Measurements from ENCODE around the gene ZNF333.
"Not testable (repeated sequence)": the region's sequence is repeated elsewhere in the genome, so short reads cannot be mapped to it uniquely, and the experiment has no call there.

Gene ZNF333

DNA sequence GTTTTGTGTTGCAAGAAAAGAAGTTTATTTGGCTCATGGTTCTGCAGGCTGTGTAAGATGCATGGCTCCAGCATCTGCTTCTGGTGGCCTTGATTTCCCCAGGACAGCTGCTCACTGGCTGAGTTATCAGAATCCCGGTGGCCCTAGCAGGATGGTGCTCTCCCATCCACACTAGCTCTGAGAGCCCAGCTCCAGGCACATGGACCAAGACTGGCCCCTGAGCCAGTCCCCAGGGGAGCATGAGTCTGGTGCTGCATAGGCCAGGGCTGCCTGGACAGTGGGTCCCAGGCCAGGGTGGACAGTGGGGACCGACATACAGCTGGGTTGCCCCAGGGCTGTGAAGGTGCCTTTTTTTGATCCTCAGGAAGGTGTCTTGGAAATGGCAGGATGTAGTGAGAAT lies 78.2 kb downstream of the ZNF333 start:
- DNase-seq (ENCODE audit: low read depth) = no peak

GRCh38 chr19:14769201-14769600 lies 79.4 kb downstream of the ZNF333 start:
- no peak for DNase-seq (ENCODE audit: low read depth)

GRCh38 chr19:14770136-14770535 lies 80.3 kb downstream of the ZNF333 start:
- no peak for DNase-seq (ENCODE audit: low read depth)

GRCh38 chr19:14770944-14771839 lies 81.3 kb downstream of the ZNF333 start:
- no peak for DNase-seq (ENCODE audit: low read depth)

DNA sequence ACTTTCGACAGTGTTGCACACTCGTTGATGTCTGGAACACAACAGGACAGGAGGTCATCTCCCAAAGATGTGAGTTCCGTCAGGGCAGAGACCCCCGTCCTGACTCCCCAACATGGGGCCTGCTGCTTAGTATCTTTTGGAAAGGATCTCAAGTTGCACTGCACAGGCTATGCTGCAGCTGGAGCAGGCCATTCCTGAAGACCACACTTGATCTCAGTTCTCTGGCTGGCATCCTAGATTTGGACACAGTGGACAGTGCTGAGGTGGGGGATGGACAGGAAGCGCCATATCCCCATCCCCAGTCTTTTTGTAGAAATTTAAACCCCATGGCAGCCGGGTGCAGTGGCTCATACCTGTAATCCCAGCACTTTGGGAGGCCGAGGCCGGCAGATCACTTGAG lies 82.6 kb downstream of the ZNF333 start:
- no peak for DNase-seq (ENCODE audit: low read depth)

DNA sequence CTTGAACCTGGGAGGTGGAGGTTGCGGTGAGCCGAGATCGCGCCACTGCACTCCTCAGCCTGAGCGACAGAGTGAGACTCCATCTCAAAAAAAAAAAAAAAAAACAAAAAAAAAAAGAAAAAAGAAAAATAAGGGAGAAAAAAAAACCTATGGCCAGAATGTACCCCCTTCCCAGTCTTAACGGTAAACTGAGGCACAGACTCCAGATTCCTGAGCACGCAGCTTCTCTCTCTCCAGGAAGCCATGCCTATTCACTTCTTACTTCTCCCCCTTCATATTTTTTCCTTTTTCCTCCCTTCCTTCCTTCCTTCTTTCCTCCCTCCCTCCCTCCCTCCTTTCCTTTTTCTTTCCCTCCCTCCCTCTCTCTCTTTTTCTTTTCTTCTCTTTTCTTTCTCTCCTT lies 83.1 kb downstream of the ZNF333 start:
- DNase-seq (ENCODE audit: low read depth) = no peak

GRCh38 chr19:14773722-14774121 lies 83.9 kb downstream of the ZNF333 start:
- not testable (repeated sequence) for DNase-seq (ENCODE audit: low read depth)

GRCh38 chr19:14774373-14774772 lies 84.5 kb downstream of the ZNF333 start:
- DNase-seq (ENCODE audit: low read depth) = no peak

GRCh38 chr19:14775326-14775725 lies 85.5 kb downstream of the ZNF333 start:
- DNase-seq (ENCODE audit: low read depth) = not testable (repeated sequence)

GRCh38 chr19:14775869-14776586 lies 86.2 kb downstream of the ZNF333 start:
- DNase-seq (ENCODE audit: low read depth) = no peak

GRCh38 chr19:14777645-14778044 lies 87.8 kb downstream of the ZNF333 start:
- DNase-seq (ENCODE audit: low read depth) = not testable (repeated sequence)

DNA sequence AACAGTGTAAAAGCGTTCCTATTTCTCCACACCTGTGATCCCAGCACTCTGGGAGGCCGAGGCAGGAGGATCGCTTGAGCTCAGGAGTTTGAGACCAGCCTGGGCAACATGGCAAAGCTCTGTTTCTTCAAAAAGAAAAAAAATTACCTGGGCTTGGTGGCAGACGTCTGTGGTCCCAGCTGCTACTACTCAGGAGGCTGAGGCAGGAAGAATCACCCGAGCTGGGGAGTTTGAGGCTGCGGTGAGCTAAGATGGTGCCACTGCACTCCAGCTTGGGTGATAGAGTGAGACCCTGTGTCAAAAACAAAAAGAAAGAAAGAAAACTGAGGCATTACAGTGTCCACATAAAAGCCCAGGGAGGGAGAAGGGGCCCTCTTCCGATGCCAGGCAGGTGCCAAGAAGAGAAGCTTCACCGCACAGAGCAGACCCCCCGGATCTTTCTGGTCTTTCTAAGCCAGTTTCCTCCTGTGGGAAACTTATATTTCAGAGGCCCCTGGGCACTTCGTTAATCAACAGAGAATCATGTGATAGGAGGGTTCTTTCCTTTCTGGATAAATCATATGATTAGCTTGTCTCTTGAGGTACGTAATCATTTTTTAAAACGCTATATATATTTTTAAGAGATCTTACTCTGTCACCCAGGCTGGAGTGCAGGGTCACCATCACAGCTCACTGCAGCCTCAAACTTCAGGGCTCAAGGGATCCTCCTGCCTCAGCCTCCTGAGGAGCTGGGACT lies 88.4 kb downstream of the ZNF333 start, which contains the start of gene ADGRE2:
Gene ADGRE2 (minus strand): TSS at position 451 of the 736 bp plus-strand sequence. CDS start 1,804 bp downstream, outside the sequence.
- not testable (repeated sequence) for DNase-seq (ENCODE audit: low read depth)

GRCh38 chr19:14779151-14779550 lies 89.3 kb downstream of the ZNF333 start:
- DNase-seq (ENCODE audit: low read depth) = no peak

DNA sequence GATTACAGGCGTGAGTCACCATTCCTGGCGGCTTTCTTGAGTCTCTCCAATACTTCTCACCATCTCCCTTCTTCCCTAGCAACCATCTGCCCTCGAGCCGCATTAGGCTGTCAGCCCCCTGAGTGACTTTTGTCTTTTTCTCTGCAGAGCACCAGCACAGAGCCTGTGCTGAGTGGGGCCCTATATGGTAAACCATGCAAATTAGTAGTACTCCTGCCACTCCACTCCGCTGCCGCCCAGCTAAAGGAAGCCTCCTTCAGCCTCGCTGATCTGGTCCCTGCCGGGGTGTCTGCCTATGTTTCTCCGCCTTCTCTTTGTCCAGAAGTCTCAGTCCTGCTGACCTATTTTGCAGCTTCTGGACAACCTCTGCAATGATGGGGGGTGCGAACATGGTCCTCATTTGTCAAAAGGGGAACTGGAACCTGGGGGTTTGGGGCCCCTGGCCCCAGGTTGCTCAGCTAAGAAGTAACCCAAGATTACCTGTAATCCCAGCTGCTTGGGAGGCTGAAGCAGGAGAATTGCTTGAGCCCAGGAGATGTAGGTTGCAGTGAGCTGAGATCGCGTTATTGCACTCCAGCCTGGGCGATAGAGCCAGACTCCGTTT lies 90.9 kb downstream of the ZNF333 start:
- DNase-seq (ENCODE audit: low read depth) = not testable (repeated sequence)

GRCh38 chr19:14781713-14782536 lies 92.1 kb downstream of the ZNF333 start:
- not testable (repeated sequence) for DNase-seq (ENCODE audit: low read depth)

GRCh38 chr19:14782626-14783409 lies 93.0 kb downstream of the ZNF333 start:
- no peak for DNase-seq (ENCODE audit: low read depth)

Data from activated T-cell treated with anti-CD3 and anti-CD28 coated beads for 1 hour (primary cell).